ENCODE data around the gene AGPAT2.
A peak's percentile ranks its signal among the peaks of the same experiment; 100 is the strongest.

Gene AGPAT2

DNA sequence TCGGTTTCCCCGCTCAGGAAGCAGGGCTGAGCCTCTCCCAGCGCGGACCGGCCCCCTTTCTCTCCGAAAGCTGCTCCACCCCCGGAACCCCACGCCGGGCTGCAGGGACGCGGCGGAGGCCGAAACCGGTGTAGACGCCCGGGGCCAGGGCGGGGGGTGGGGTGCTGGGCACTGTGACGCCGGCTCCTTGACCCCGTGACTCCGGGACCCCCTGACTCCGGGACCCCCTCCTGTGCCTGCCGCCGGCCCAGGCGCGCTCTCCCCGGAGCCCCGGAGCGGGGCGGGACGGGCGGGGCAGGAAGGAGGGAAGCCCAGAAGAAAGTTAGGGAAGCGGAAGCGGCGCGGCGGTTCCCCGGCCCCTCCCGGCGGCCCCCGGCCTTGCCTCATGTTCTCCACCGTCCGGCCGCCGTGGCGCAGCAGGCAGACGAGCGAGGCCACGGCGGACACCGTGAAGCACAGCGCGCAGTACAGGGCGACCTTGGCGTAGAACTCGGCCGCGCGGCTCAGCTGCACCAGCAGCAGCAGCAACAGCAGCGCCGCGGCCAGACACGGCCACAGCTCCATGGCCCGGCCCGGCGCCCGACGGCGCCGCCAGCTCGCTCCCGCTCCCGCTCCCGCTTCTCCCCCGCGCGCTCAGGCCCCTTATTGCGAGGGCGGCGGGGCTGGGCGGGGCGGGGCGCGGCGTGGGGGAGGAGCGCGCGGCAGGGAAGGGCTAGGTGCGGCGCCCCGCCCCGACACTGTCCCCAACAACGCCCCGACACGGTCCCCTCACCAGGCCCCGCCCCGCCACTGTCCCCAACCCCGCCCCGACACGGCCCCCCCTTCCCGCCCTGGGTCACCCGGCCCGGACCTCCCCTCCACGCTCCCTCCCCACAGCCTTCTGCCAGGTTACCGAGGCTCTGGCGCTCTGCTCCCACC, at the start of gene AGPAT2 (continued):
- TF ChIP-seq, protein P1, sequence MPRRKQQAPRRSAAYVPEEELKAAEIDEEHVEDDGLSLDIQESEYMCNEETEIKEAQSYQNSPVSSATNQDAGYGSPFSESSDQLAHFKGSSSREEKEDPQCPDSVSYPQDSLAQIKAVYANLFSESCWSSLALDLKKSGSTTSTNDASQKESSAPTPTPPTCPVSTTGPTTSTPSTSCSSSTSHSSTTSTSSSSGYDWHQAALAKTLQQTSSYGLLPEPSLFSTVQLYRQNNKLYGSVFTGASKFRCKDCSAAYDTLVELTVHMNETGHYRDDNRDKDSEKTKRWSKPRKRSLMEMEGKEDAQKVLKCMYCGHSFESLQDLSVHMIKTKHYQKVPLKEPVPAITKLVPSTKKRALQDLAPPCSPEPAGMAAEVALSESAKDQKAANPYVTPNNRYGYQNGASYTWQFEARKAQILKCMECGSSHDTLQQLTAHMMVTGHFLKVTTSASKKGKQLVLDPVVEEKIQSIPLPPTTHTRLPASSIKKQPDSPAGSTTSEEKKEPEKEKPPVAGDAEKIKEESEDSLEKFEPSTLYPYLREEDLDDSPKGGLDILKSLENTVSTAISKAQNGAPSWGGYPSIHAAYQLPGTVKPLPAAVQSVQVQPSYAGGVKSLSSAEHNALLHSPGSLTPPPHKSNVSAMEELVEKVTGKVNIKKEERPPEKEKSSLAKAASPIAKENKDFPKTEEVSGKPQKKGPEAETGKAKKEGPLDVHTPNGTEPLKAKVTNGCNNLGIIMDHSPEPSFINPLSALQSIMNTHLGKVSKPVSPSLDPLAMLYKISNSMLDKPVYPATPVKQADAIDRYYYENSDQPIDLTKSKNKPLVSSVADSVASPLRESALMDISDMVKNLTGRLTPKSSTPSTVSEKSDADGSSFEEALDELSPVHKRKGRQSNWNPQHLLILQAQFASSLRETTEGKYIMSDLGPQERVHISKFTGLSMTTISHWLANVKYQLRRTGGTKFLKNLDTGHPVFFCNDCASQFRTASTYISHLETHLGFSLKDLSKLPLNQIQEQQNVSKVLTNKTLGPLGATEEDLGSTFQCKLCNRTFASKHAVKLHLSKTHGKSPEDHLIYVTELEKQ (tag by site-specific recombination; IDR thresholded peaks at IDR 0.05; ENCODE audit: borderline replicate concordance): no peak
- peak; percentile 36; the same call in 1 of the 2 replicates for TF ChIP-seq ZIC2 (tag by site-specific recombination; IDR thresholded peaks at IDR 0.05)
- TF ChIP-seq, protein P2, sequence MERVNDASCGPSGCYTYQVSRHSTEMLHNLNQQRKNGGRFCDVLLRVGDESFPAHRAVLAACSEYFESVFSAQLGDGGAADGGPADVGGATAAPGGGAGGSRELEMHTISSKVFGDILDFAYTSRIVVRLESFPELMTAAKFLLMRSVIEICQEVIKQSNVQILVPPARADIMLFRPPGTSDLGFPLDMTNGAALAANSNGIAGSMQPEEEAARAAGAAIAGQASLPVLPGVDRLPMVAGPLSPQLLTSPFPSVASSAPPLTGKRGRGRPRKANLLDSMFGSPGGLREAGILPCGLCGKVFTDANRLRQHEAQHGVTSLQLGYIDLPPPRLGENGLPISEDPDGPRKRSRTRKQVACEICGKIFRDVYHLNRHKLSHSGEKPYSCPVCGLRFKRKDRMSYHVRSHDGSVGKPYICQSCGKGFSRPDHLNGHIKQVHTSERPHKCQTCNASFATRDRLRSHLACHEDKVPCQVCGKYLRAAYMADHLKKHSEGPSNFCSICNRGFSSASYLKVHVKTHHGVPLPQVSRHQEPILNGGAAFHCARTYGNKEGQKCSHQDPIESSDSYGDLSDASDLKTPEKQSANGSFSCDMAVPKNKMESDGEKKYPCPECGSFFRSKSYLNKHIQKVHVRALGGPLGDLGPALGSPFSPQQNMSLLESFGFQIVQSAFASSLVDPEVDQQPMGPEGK (tag by site-specific recombination; IDR thresholded peaks at IDR 0.05): peak; percentile 61; the same call in 1 of the 2 replicates
- TF ChIP-seq ZNF624 (tag by site-specific recombination; IDR thresholded peaks at IDR 0.05): no peak
- TF ChIP-seq ZBTB48 (tag by site-specific recombination; IDR thresholded peaks at IDR 0.05): peak; percentile 69; the same call in 1 of the 2 replicates
- peak; percentile 67; the same call in 1 of the 2 replicates for TF ChIP-seq ZBTB20 (tag by site-specific recombination; IDR thresholded peaks at IDR 0.05)
- no peak for TF ChIP-seq KLF7 (tag by site-specific recombination; IDR thresholded peaks at IDR 0.05; ENCODE audit: borderline replicate concordance)
- no peak for TF ChIP-seq ZNF626 (tag by site-specific recombination; IDR thresholded peaks at IDR 0.05)
- no peak for TF ChIP-seq ZNF621 (tag by site-specific recombination; IDR thresholded peaks at IDR 0.05)
- TF ChIP-seq ZNF600 (tag by site-specific recombination; IDR thresholded peaks at IDR 0.05): no peak
- TF ChIP-seq GLIS1 (tag by site-specific recombination; IDR thresholded peaks at IDR 0.05): peak; percentile 81
- peak; percentile 27; the same call in 1 of the 2 replicates for TF ChIP-seq KLF1 (tag by site-specific recombination; IDR thresholded peaks at IDR 0.05)
- TF ChIP-seq ZSCAN30 (tag by site-specific recombination; IDR thresholded peaks at IDR 0.05): peak; percentile 71; the same call in 1 of the 2 replicates
- no peak for TF ChIP-seq ZNF391 (tag by site-specific recombination; IDR thresholded peaks at IDR 0.05; ENCODE audit: borderline replicate concordance, low read depth)
- TF ChIP-seq REPIN1 (tag by site-specific recombination; IDR thresholded peaks at IDR 0.05; ENCODE audit: low read depth): no peak
- 0 out of 2 replicates have a peak, but pooled peaks have one; percentile 30 for TF ChIP-seq ZFP69B (tag by site-specific recombination; IDR thresholded peaks at IDR 0.05)
- no peak for TF ChIP-seq ZNF350 (tag by site-specific recombination; IDR thresholded peaks at IDR 0.05)
- 0 out of 2 replicates have a peak, but pooled peaks have one; percentile 28 for TF ChIP-seq YY1 (tag by site-specific recombination; IDR thresholded peaks at IDR 0.05)
- no peak for TF ChIP-seq ZNF37A (tag by site-specific recombination; IDR thresholded peaks at IDR 0.05)
- TF ChIP-seq ZSCAN16 (tag by site-specific recombination; IDR thresholded peaks at IDR 0.05): no peak
- no peak for TF ChIP-seq ZNF707 (tag by site-specific recombination; IDR thresholded peaks at IDR 0.05)
- TF ChIP-seq ZNF248 (tag by site-specific recombination; IDR thresholded peaks at IDR 0.05): no peak
- TF ChIP-seq ZNF530 (tag by site-specific recombination; IDR thresholded peaks at IDR 0.05; ENCODE audit: low read depth): no peak
- TF ChIP-seq OSR2 (tag by site-specific recombination; IDR thresholded peaks at IDR 0.05): peak; percentile 34; the same call in 1 of the 2 replicates
- TF ChIP-seq PRDM1 (tag by site-specific recombination; IDR thresholded peaks at IDR 0.05): no peak
- 0 out of 2 replicates have a peak, but pooled peaks have one; percentile 23 for TF ChIP-seq ZNF146 (tag by site-specific recombination; IDR thresholded peaks at IDR 0.05)
- TF ChIP-seq, protein P3, sequence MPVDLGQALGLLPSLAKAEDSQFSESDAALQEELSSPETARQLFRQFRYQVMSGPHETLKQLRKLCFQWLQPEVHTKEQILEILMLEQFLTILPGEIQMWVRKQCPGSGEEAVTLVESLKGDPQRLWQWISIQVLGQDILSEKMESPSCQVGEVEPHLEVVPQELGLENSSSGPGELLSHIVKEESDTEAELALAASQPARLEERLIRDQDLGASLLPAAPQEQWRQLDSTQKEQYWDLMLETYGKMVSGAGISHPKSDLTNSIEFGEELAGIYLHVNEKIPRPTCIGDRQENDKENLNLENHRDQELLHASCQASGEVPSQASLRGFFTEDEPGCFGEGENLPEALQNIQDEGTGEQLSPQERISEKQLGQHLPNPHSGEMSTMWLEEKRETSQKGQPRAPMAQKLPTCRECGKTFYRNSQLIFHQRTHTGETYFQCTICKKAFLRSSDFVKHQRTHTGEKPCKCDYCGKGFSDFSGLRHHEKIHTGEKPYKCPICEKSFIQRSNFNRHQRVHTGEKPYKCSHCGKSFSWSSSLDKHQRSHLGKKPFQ (tag by site-specific recombination; IDR thresholded peaks at IDR 0.05): no peak
- peak; percentile 97 for TF ChIP-seq ZNF677 (tag by site-specific recombination; IDR thresholded peaks at IDR 0.05)
- TF ChIP-seq ZNF670 (tag by site-specific recombination; IDR thresholded peaks at IDR 0.05; ENCODE audit: low read depth): no peak
- TF ChIP-seq, protein P4, sequence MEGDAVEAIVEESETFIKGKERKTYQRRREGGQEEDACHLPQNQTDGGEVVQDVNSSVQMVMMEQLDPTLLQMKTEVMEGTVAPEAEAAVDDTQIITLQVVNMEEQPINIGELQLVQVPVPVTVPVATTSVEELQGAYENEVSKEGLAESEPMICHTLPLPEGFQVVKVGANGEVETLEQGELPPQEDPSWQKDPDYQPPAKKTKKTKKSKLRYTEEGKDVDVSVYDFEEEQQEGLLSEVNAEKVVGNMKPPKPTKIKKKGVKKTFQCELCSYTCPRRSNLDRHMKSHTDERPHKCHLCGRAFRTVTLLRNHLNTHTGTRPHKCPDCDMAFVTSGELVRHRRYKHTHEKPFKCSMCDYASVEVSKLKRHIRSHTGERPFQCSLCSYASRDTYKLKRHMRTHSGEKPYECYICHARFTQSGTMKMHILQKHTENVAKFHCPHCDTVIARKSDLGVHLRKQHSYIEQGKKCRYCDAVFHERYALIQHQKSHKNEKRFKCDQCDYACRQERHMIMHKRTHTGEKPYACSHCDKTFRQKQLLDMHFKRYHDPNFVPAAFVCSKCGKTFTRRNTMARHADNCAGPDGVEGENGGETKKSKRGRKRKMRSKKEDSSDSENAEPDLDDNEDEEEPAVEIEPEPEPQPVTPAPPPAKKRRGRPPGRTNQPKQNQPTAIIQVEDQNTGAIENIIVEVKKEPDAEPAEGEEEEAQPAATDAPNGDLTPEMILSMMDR (tag by site-specific recombination; IDR thresholded peaks at IDR 0.05): peak; percentile 45; the same call in 1 of the 2 replicates
- no peak for TF ChIP-seq ZNF10 (tag by site-specific recombination; IDR thresholded peaks at IDR 0.05)
- no peak for TF ChIP-seq ZNF623 (tag by site-specific recombination; IDR thresholded peaks at IDR 0.05)
